Jurkat, Clone E6-1 (cell line): Measurements from ENCODE around the gene NHP2. TPM values are rescaled to one million over a fixed set of nuclear protein-coding genes. Genes with fewer than 3 reads are reported as not detected.
"Not testable (repeated sequence)": the region's sequence is repeated elsewhere in the genome, so short reads cannot be mapped to it uniquely, and the experiment has no call there.

Experiments
- DNase-seq: peaks from one replicate; pipeline ENCODE4 v3.0.0-alpha.2; 2011; ENCODE audit warnings: low read depth, low spot score
- H3K4me3 ChIP-seq: 2 replicates; pipeline ENCODE4 v1.5.1; 2011; ENCODE audit warnings: mild to moderate bottlenecking, low read length, control low read depth, moderate library complexity
- polyA plus RNA-seq: library from polyadenylated mRNA; unstranded; fragments of >200 nt; gene quantifications from one replicate; pipeline ENCODE4 v1.2.1, GENCODE V29; 2012; ENCODE audit warnings: missing spikeins; ENCODE audit not compliant: insufficient read length, insufficient read depth

The NHP2 gene
- 312 TPM for polyA plus RNA-seq

- peak; percentile 98 for DNase-seq
Observed at GRCh38 chr5:178153530-178154340, at the start of gene NHP2. TSS of gene NHP2 (minus strand) at chr5:178153885. CDS start at chr5:178153817, 68 bp downstream.

GRCh38 chr5:178202541-178202940 is 48.9 kb upstream of the NHP2 start:
- DNase-seq = no peak

More at GRCh38 chr5:178153530-178154340, at the start of gene NHP2:
- H3K4me3 ChIP-seq = peak within 1 kb of the TSS; percentile 78

GRCh38 chr5:178201927-178202235 is 48.2 kb upstream of the NHP2 start:
- DNase-seq = no peak
- H3K4me3 ChIP-seq = no peak overlapping the region

More at GRCh38 chr5:178202541-178202940, 48.9 kb upstream of the NHP2 start:
- H3K4me3 ChIP-seq = no peak overlapping the region

GRCh38 chr5:178201221-178201926 is 47.7 kb upstream of the NHP2 start:
- H3K4me3 ChIP-seq = no peak overlapping the region
- no peak for DNase-seq

GRCh38 chr5:178199581-178200434 is 46.1 kb upstream of the NHP2 start:
- DNase-seq = no peak
- H3K4me3 ChIP-seq = no peak overlapping the region

- no peak for DNase-seq
- H3K4me3 ChIP-seq = no peak overlapping the region
Observed at GRCh38 chr5:178198706-178199105, 45.0 kb upstream of the NHP2 start.

GRCh38 chr5:178198151-178198550 is 44.5 kb upstream of the NHP2 start:
- DNase-seq, H3K4me3 ChIP-seq: not testable (repeated sequence)

GRCh38 chr5:178196986-178197385 is 43.3 kb upstream of the NHP2 start:
- H3K4me3 ChIP-seq = no peak overlapping the region
- no peak for DNase-seq

GRCh38 chr5:178196281-178196812 is 42.7 kb upstream of the NHP2 start:
- no peak overlapping the region for H3K4me3 ChIP-seq
- DNase-seq = no peak

GRCh38 chr5:178194026-178194425 is 40.3 kb upstream of the NHP2 start:
- H3K4me3 ChIP-seq = no peak overlapping the region
- peak; percentile 54 for DNase-seq

- H3K4me3 ChIP-seq = no peak overlapping the region
Observed at GRCh38 chr5:178193251-178193809, 39.6 kb upstream of the NHP2 start.

GRCh38 chr5:178192787-178193186 is 39.1 kb upstream of the NHP2 start:
- DNase-seq = no peak
- no peak overlapping the region for H3K4me3 ChIP-seq

More at GRCh38 chr5:178193251-178193809, 39.6 kb upstream of the NHP2 start:
- DNase-seq = peak; percentile 73

- no peak for DNase-seq
- no peak overlapping the region for H3K4me3 ChIP-seq
Observed at GRCh38 chr5:178192244-178192643, 38.6 kb upstream of the NHP2 start.

- no peak overlapping the region for H3K4me3 ChIP-seq
- DNase-seq = no peak
Observed at GRCh38 chr5:178191661-178192060, 38.0 kb upstream of the NHP2 start.

- no peak for DNase-seq
- no peak overlapping the region for H3K4me3 ChIP-seq
Observed at GRCh38 chr5:178189433-178189832, 35.7 kb upstream of the NHP2 start.

GRCh38 chr5:178187014-178187413 is 33.3 kb upstream of the NHP2 start, which contains the start of gene GMCL2:
TSS of gene GMCL2 (minus strand) at chr5:178187371. CDS start at chr5:178187299, 72 bp downstream.
- no peak for DNase-seq
- no peak within 1 kb of the TSS for H3K4me3 ChIP-seq

- H3K4me3 ChIP-seq = no peak overlapping the region
- no peak for DNase-seq
Observed at GRCh38 chr5:178186427-178186826, 32.7 kb upstream of the NHP2 start.

GRCh38 chr5:178182158-178182876 is 28.6 kb upstream of the NHP2 start:
- H3K4me3 ChIP-seq = peak overlapping the region; percentile 2; the same call in 1 of the 2 replicates
- peak; percentile 79 for DNase-seq
